Activated CD4-positive, alpha-beta T cell treated with anti-CD3 and anti-CD28 coated beads for 36 hours (primary cell): ENCODE results near the gene BCAP31. TPM values are rescaled to one million over a fixed set of nuclear protein-coding genes. Genes with fewer than 3 reads are reported as not detected.
"Not testable (repeated sequence)": the region's sequence is repeated elsewhere in the genome, so short reads cannot be mapped to it uniquely, and the experiment has no call there.

Experiments used
- ATAC-seq: fragments of 200-7000 bp; cut with Tn5 transposase; one replicate; pipeline ENCODE4 v1.10.0; 2021; ENCODE audit warnings: mild to moderate bottlenecking, moderate library complexity
- CTCF ChIA-PET: fragments of 350-600 bp; sonication (Branson Sonifier 250); formaldehyde crosslinking; loops from one replicate; lab custom pipeline; 2021; ENCODE audit warnings: antibody characterized with exemption; lab: Charles Lee
- POLR2A ChIA-PET: fragments of 350-600 bp; sonication (Branson Sonifier 250); formaldehyde crosslinking; loops from one replicate; lab custom pipeline; 2021; ENCODE audit warnings: antibody characterized with exemption, inconsistent platforms; lab: Charles Lee
- DNase-seq: peaks from one replicate; pipeline ENCODE4 v3.0.0-alpha.2; 2020
- H3K27ac Mint-ChIP-seq: one replicate; pipeline ENCODE4 v1.8.0; 2021; ENCODE audit warnings: mixed read lengths
- H3K27me3 Mint-ChIP-seq: one replicate; pipeline ENCODE4 v1.8.0; 2021; ENCODE audit warnings: mixed read lengths
- H3K36me3 Mint-ChIP-seq: one replicate; pipeline ENCODE4 v1.8.0; 2021; ENCODE audit warnings: low read depth, mixed read lengths
- H3K4me1 Mint-ChIP-seq: one replicate; pipeline ENCODE4 v1.8.0; 2021; ENCODE audit warnings: mixed read lengths
- H3K4me3 Mint-ChIP-seq: one replicate; pipeline ENCODE4 v1.8.0; 2021; ENCODE audit warnings: mild to moderate bottlenecking, moderate library complexity, mixed read lengths
- H3K9me3 Mint-ChIP-seq: one replicate; pipeline ENCODE4 v1.8.0; 2021; ENCODE audit warnings: low read depth, mixed read lengths
- intact Hi-C, 2 experiments: fragments of 100-400 bp; cut with DNase I in 1 of 2; cut with micrococcal nuclease in 1 of 2; formaldehyde crosslinking; loops; one replicate each; pipeline versions ENCODE4 v1.14.2 to v1.15.1; 2022 to 2024; cut with DNase I, micrococcal nuclease
- total RNA-seq, 2 experiments: library from RNA; stranded (reverse); gene quantifications; one replicate each; pipeline ENCODE4 v1.2.3, GENCODE V29; 2021

Gene BCAP31
- total RNA-seq, 2 experiments from 2014 or later: 78.0 to 106 TPM

DNA sequence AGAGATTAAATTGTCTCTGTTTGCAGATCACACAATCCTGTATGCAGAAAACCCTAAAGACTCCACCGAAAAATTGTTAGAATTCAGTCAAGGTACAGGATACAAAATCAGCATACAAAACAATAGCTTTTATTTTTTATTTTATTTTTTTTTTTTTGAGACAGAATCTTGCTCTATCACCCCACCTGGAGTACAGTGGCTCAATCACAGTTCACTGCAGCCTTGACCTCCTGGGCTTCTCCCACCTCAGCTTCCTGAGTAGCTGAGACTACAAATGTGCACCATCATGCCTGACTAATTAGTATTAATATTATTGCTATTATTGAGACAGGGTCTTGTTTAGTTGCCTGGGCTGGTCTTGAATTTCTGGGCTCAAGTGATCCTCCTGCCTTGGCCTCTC is 30.9 kb upstream of the BCAP31 start:
- intact Hi-C loops: no loop called here
- H3K36me3 Mint-ChIP-seq: no peaks in the 10 kb centered on the region
- no peaks in the 10 kb centered on the region for H3K9me3 Mint-ChIP-seq
- no peak for ATAC-seq
- no peak overlapping the region for H3K4me3 Mint-ChIP-seq
- POLR2A ChIA-PET: no interaction called here
- H3K27ac Mint-ChIP-seq: no peak overlapping the region
- no peaks in the 10 kb centered on the region for H3K4me1 Mint-ChIP-seq
- no peak for DNase-seq
- CTCF ChIA-PET: no interaction called here
- no peaks in the 10 kb centered on the region for H3K27me3 Mint-ChIP-seq

DNA sequence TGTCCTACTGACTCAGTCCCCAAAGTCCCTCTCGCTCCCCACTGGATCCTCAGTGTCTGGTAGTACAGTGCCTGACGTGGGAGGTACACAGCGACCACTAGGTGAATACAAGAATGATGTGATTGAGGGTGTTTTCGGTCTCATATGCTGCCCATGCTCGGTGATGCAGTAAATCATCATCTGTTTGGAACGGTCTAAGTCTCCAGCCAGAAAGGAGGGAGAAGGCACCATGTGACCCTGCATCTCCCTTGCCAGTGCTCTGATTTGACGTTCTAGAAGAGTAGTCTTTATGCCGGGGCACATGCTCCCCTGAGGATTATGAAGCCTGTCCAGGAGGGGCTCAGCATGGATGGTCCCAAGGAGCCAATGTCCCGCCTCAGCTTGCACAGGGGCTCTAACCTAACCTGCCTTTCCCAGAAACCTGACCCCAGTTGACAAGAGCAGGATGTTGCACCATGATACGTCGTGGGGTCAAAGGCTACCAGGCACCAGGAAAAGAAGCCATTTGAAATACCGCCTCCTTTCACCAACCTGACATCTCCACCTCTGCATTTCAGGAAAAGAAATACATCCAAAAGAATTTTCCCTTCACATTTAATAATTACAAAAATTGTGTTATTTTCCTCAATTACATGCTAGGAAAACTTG is 26.1 kb upstream of the BCAP31 start:
- intact Hi-C loops: no loop called here
- Mint-ChIP-seq H3K4me3 (no peak overlapping the region), H3K27ac (no peak overlapping the region), H3K27me3 (peaks cover 2% of the 10 kb centered on the region), H3K36me3 (no peaks in the 10 kb centered on the region), H3K9me3 (no peaks in the 10 kb centered on the region), H3K4me1 (no peaks in the 10 kb centered on the region)
- ATAC-seq (no peak), DNase-seq (no peak)
- POLR2A ChIA-PET: no interaction called here
- CTCF ChIA-PET: interaction anchor here (1.2 kb wide), 1 partner anchor 217 kb away, joined by 3 read pairs; no protein-coding TSS in a partner anchor

DNA sequence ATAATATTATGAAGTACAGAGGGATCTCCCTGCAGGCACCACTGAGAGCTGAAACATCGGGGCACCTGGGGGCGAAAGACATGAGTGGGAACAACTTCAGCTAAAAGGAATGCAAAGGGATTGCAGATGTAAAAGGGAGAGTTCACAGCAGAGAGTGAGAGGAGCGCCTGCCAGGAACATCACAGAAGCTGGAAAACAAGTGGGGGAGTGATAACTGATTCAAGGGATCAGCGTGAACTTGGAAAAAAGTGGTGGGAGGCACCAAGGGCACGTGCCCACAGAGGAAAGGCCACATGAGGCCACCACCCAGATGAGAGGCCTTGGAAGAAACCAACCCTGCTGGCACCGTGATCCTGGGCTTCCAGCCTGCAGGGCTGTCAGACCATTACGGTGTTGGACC is 24.8 kb upstream of the BCAP31 start:
- H3K36me3 Mint-ChIP-seq, ATAC-seq, H3K27me3 Mint-ChIP-seq, CTCF ChIA-PET, POLR2A ChIA-PET, DNase-seq, H3K4me1 Mint-ChIP-seq, H3K9me3 Mint-ChIP-seq, H3K27ac Mint-ChIP-seq, intact Hi-C loops, H3K4me3 Mint-ChIP-seq: not testable (repeated sequence)

DNA sequence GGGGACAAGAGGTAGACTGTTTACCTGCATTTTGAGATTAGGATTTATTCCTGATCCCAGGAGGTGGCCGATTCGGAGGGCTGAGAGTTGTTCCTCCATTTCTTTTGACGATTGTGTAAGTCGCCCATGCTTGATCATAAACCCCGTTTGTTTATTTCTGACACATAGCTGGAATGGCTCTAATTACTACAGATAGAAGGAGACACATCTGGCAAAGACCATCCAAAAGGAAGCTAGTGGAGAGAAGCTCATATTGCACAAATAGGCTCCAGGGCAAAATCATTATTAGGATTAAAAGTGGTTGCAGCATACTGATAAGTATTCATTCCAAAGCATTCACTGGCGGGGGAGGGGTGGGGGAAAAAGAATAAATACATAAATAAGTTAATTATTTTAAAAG is 22.8 kb upstream of the BCAP31 start:
- H3K27ac Mint-ChIP-seq, H3K4me3 Mint-ChIP-seq, DNase-seq, H3K4me1 Mint-ChIP-seq, H3K9me3 Mint-ChIP-seq, H3K36me3 Mint-ChIP-seq, intact Hi-C loops, POLR2A ChIA-PET, CTCF ChIA-PET, H3K27me3 Mint-ChIP-seq, ATAC-seq: not testable (repeated sequence)

DNA sequence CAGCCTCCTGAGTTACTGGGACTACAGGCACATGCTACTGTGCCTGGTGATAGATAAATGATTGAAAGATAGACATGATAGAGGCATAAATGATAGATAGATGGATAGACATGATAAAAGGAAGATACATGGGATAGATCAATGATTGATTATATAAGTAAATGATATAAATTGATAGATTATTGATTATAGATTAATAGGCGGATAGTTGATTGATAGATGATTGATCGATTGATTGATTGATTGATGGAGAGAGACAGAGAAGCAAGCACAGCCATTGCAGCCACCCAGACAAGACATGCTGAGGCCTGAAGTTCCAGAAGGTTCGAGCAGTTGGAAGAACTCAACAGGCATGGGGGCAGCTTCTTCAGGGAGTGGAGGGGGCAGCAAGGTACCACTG is 22.2 kb upstream of the BCAP31 start:
- H3K9me3 Mint-ChIP-seq: no peaks in the 10 kb centered on the region
- H3K27ac Mint-ChIP-seq: no peak overlapping the region
- ATAC-seq (no peak), DNase-seq (no peak)
- H3K4me3 Mint-ChIP-seq: no peak overlapping the region
- CTCF ChIA-PET: no interaction called here
- intact Hi-C loops: no loop called here
- peaks cover 2% of the 10 kb centered on the region for H3K4me1 Mint-ChIP-seq
- POLR2A ChIA-PET: no interaction called here
- peaks cover 5% of the 10 kb centered on the region for H3K27me3 Mint-ChIP-seq
- no peaks in the 10 kb centered on the region for H3K36me3 Mint-ChIP-seq

DNA sequence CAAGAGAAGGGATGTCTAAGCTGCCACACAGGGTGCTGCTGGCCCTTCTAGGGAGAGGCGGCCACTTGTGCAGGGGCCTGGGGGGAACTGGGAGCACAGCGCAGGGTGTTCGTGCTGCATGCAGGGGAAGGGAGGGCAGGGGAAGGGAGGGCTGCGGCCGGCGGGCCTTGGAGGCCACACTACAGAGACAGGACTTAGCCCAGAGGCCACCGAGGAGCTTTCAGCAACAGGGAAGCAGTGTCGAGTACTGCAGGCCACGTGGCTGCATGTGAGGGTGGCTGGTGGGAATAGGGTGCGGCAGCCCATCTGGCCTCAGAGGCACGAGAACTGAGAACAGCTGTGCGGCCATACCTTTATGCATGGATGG is 20.9 kb upstream of the BCAP31 start:
- H3K9me3 Mint-ChIP-seq, intact Hi-C loops, H3K36me3 Mint-ChIP-seq, ATAC-seq, DNase-seq, POLR2A ChIA-PET, H3K4me3 Mint-ChIP-seq, H3K27me3 Mint-ChIP-seq, H3K27ac Mint-ChIP-seq: not testable (repeated sequence)
- H3K4me1 Mint-ChIP-seq: peaks cover 12% of the 10 kb centered on the region
- CTCF ChIA-PET: interaction anchor here (0.6 kb wide), 1 partner anchor 163 kb away, joined by 3 read pairs; no protein-coding TSS in a partner anchor

DNA sequence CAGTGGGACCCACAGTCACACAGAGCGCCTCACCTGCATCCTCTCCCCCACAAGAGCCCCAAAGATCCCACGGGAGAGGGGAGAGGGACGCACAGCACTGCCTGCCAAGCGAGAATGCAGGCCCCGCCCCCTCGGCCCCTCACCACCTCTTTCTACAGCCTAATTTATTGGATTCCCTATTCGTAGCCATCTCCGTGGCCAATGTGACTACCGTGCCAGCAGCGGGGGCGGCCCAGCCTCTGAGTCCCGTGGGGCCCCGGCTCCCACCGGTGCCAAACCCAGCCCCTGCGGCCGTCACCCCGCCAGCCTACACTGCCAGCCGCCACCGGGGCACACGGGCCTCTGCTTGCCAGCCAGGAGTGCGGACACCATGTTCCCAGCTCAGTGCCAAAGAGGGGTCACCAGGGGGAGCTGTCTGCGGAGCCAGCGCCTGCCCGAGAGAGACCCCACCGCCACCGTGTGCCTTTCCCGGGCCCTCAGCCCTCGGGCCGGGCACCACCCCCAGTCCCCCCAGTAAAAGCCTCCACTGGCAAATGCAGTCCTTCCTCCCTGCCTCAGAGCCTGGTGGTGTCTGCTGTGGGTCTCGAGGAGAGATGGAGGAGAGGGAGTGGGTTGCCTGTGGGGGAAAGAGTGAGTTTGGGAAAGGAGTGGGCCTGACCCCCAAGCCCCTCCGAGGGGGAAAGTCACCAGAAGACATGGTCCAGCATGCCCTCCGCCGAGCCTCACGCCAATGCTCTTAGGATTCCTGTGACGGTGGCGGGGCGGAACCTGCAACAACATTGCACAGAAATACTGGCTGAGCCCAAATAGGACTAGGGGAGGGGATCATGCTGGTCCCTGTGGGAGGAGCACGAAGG is 20.3 kb upstream of the BCAP31 start:
- Mint-ChIP-seq H3K36me3 (no peaks in the 10 kb centered on the region), H3K27me3 (peaks cover 5% of the 10 kb centered on the region), H3K4me3 (no peak overlapping the region), H3K9me3 (no peaks in the 10 kb centered on the region), H3K27ac (no peak overlapping the region), H3K4me1 (peaks cover 18% of the 10 kb centered on the region)
- no peak for ATAC-seq
- ChIA-PET CTCF (interaction anchor here (0.6 kb wide), 1 partner anchor 163 kb away, joined by 3 read pairs; no protein-coding TSS in a partner anchor), POLR2A (no interaction called here)
- peak; percentile 42 for DNase-seq
- intact Hi-C loops: no loop called here

DNA sequence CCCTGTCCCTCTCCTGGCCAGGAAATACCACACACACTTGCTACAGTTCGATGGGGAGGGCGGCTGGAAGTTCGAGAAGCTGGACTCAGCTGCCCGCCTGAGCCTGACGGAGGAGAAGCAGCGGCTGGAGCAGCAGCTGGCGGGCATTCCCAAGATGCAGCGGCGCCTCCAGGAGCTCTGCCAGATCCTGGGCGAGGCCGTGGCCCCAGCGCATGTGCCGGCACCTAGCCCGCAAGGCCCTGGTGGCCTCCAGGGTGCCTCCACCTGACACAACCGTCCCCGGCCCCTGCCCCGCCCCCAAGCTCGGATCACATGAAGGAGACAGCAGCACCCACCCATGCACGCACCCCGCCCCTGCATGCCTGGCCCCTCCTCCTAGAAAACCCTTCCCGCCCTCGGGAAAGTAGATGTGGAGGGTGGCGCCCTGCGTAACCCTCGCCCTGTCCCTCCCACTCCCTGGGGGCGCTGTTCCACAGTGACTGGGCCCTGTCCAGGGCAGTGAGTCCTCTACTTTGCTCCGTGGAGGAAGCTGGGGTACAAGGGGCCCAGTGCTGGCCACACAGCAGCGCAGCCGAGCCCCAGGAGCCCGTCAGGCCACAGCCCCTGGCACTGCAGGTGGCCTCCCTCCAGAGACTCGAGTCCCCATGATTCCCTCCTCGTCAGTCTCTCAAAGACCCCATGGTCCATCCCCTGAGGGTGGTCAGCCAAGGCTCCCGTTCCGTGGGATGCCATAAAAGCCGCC is 19.5 kb upstream of the BCAP31 start:
- H3K4me3 Mint-ChIP-seq, H3K9me3 Mint-ChIP-seq, DNase-seq, H3K36me3 Mint-ChIP-seq, ATAC-seq, CTCF ChIA-PET, POLR2A ChIA-PET, H3K27ac Mint-ChIP-seq, intact Hi-C loops, H3K27me3 Mint-ChIP-seq: not testable (repeated sequence)
- H3K4me1 Mint-ChIP-seq: peaks cover 18% of the 10 kb centered on the region

DNA sequence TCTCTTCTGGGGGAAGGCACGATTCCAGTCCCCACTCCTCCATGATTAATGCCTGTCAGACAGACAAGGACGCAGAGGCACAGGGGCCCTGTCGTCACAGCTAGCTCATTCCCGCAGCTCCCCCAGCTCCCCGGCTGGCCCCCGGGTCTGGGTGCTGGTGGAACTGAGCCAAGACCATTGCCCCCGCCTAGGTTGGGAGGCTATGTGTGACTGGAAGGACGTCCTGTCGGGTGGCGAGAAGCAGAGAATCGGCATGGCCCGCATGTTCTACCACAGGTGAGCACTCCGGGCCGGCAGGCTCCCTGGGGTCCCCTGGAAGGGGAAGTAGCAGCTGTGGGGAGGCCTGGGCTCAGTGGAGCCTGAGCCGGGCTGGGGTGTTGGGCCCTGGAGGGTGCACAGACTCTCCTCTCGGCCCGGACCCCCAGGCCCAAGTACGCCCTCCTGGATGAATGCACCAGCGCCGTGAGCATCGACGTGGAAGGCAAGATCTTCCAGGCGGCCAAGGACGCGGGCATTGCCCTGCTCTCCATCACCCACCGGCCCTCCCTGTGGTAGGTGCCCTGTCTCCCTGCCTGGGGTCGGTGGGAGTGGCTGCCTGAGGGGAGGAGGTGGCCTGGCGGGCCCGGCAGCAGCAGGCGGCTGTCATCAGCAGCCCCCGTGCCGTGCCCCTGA is 18.7 kb upstream of the BCAP31 start:
- H3K27me3 Mint-ChIP-seq, H3K4me3 Mint-ChIP-seq, H3K9me3 Mint-ChIP-seq, intact Hi-C loops, ATAC-seq, POLR2A ChIA-PET, CTCF ChIA-PET, H3K36me3 Mint-ChIP-seq, DNase-seq, H3K27ac Mint-ChIP-seq: not testable (repeated sequence)
- H3K4me1 Mint-ChIP-seq: peaks cover 18% of the 10 kb centered on the region

DNA sequence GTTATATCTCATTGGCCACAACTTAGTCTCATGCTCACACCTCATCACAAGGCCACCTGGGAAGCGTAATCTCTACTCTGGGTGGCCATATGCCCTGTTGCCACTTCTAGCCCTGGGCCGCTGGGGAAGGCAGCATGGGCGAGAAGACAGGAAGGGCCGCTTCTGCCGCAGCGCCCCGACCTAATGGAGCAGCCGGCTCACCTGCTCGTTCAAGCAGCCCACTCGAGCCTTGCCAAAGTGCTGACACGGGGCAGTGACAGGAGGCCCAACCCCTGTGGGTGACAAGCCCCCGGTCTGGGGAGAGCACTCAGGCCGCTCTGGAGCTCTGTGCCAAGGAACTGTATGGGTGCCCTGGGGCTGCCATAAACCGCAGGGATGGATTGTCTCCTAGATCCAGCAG is 17.9 kb upstream of the BCAP31 start:
- CTCF ChIA-PET, H3K27me3 Mint-ChIP-seq: not testable (repeated sequence)

DNA sequence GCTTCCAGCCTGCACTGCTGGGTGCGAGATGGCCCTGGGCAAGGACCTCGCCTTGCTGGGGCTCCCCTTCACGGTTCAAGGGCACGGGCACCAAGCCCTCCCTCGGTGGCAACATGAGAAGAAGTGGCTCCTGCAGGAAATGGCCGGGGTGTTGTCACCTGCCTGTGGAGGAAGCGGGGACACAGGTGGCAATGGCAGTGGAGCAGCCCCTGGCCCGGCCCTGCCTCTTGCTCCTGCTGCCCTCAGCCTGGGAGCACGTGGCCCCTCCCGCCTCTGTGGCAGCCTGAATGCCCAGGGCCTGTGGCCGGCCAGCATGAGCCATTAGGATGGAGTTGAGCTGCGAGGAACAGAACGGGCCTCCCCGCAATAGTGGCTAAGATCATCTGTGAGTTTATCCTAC is 17.3 kb upstream of the BCAP31 start:
- no peak for ATAC-seq
- H3K4me3 Mint-ChIP-seq: no peak overlapping the region
- no peaks in the 10 kb centered on the region for H3K9me3 Mint-ChIP-seq
- no peak overlapping the region for H3K27ac Mint-ChIP-seq
- no peak for DNase-seq
- peaks cover 5% of the 10 kb centered on the region for H3K27me3 Mint-ChIP-seq
- no peaks in the 10 kb centered on the region for H3K36me3 Mint-ChIP-seq
- intact Hi-C loops: no loop called here
- POLR2A ChIA-PET: no interaction called here
- peaks cover 18% of the 10 kb centered on the region for H3K4me1 Mint-ChIP-seq
- CTCF ChIA-PET: no interaction called here

More for the DNA sequence above, 17.9 kb upstream of the BCAP31 start:
- POLR2A ChIA-PET, H3K36me3 Mint-ChIP-seq, ATAC-seq, intact Hi-C loops, H3K4me3 Mint-ChIP-seq, DNase-seq, H3K27ac Mint-ChIP-seq, H3K9me3 Mint-ChIP-seq: not testable (repeated sequence)
- peaks cover 18% of the 10 kb centered on the region for H3K4me1 Mint-ChIP-seq
